Gastroesophageal sphincter (tissue), 4 donors: ENCODE results near the gene CD36. TPM values are rescaled to one million over a fixed set of nuclear protein-coding genes. Genes with fewer than 3 reads are reported as not detected.

Experiments
- ATAC-seq: fragments of 150-250 bp; one replicate; pipeline ENCODE4 v1.9.1; 2016; ENCODE audit warnings: mild to moderate bottlenecking, moderate library complexity
- H3K27ac ChIP-seq, 4 donors: fragments of 200-600 bp; sonication (generic) in 3 of 4; 1 replicate in 3 of 4; 2 replicates in 1 of 4; pipeline ENCODE4 v1.5.1; 2016 to 2019
- H3K27me3 ChIP-seq: fragments of 200-600 bp; sonication (generic); one replicate; pipeline ENCODE4 v1.5.1; 2019
- H3K36me3 ChIP-seq, 2 donors: fragments of 200-600 bp; sonication (generic); one replicate each; pipeline ENCODE4 v1.5.1; 2019; ENCODE audit warnings: control low read depth in 1 of 2
- H3K4me1 ChIP-seq, 3 donors: fragments of 200-600 bp; sonication (generic); 1 replicate in 2 of 3; 2 replicates in 1 of 3; pipeline ENCODE4 v1.5.1; 2016 to 2019; ENCODE audit warnings: control low read depth in 2 of 3
- H3K4me3 ChIP-seq, 2 donors: fragments of 200-600 bp; sonication (generic); one replicate each; pipeline ENCODE4 v1.5.1; 2019; ENCODE audit warnings: mild to moderate bottlenecking in 1 of 2, moderate library complexity in 1 of 2
- H3K9me3 ChIP-seq, 3 donors: fragments of 200-600 bp; sonication (generic); one replicate each; pipeline ENCODE4 v1.5.1; 2017 to 2019; ENCODE audit warnings: control low read depth in 2 of 3
- EP300 ChIP-seq: sonication (generic); formaldehyde crosslinking; IDR thresholded peaks from one replicate; pipeline ENCODE4 v1.6.1; 2017; ENCODE audit warnings: antibody characterized with exemption, mild to moderate bottlenecking
- POLR2A ChIP-seq, 2 donors: fragments of 450-650 bp; IDR thresholded peaks; one replicate each; pipeline ENCODE4 v1.6.1; 2017; ENCODE audit warnings: antibody characterized with exemption in 2 of 2, mild to moderate bottlenecking in 2 of 2, moderate library complexity in 1 of 2
- POLR2AphosphoS5 ChIP-seq: sonication (generic); formaldehyde crosslinking; IDR thresholded peaks from one replicate; pipeline ENCODE4 v1.6.1; 2017; ENCODE audit warnings: antibody characterized with exemption
- WGBS, 2 donors: methylation state at CpG; one replicate each; pipeline ENCODE4 v1.1.5; 2018; ENCODE audit warnings: low coverage in 1 of 2; 5-methylcytosine and 5-hydroxymethylcytosine counted together
- total RNA-seq, 4 donors: library from RNA; depleted of rRNA; stranded (reverse); fragments of >200 nt; gene quantifications; one replicate each; pipeline ENCODE4 v1.1.0, GENCODE V29; 2016
- TF ChIP-seq, protein P1 (sequence below), 4 experiments: fragments of 200-600 bp in 2 of 4; fragments of 450-650 bp in 2 of 4; sonication (generic) in 1 of 4; IDR thresholded peaks; one replicate each; pipeline ENCODE4 v1.5.1; 2017 to 2019; ENCODE audit warnings: antibody characterized with exemption in 4 of 4, mild to moderate bottlenecking in 2 of 4, moderate library complexity in 2 of 4

The CD36 gene
- total RNA-seq, 4 donors from 2014 or later: 52.9 to 284 (median 81.2) TPM

DNA sequence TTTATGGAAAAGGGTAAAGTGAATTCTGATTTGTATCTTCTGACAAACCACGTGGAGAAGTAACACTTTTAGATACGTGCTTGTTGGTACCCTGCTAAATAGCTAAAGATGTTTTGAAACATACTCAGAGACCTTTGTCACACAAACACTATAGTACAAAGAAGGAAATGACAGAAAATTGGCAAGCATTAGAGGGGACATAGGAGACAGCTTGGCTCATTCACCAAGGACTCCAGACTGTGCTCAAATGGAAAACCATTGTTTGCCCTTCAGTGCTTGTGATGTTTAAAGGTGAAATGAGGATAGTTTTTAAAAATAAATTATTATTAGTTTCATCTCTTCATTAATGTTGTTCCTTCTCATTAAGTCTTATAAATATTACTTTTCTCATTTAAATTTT is 34.0 kb upstream of the CD36 start:
- no peaks in the 10 kb centered on the region for H3K27me3 ChIP-seq
- no peaks in the 10 kb centered on the region for H3K9me3 ChIP-seq
- TF ChIP-seq EP300: no peak
- TF ChIP-seq, protein P1, sequence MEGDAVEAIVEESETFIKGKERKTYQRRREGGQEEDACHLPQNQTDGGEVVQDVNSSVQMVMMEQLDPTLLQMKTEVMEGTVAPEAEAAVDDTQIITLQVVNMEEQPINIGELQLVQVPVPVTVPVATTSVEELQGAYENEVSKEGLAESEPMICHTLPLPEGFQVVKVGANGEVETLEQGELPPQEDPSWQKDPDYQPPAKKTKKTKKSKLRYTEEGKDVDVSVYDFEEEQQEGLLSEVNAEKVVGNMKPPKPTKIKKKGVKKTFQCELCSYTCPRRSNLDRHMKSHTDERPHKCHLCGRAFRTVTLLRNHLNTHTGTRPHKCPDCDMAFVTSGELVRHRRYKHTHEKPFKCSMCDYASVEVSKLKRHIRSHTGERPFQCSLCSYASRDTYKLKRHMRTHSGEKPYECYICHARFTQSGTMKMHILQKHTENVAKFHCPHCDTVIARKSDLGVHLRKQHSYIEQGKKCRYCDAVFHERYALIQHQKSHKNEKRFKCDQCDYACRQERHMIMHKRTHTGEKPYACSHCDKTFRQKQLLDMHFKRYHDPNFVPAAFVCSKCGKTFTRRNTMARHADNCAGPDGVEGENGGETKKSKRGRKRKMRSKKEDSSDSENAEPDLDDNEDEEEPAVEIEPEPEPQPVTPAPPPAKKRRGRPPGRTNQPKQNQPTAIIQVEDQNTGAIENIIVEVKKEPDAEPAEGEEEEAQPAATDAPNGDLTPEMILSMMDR (IDR thresholded peaks at IDR 0.05): no peak
- TF ChIP-seq POLR2AphosphoS5: no peak
- TF ChIP-seq POLR2A (IDR thresholded peaks at IDR 0.05): no peak
- ATAC-seq: no peak
- no peak overlapping the region for H3K4me3 ChIP-seq
- H3K27ac ChIP-seq: no peak overlapping the region
- H3K4me1 ChIP-seq: no peaks in the 10 kb centered on the region
- H3K36me3 ChIP-seq: no peaks in the 10 kb centered on the region
- WGBS, 2 donors: 80% methylated on average over 2 of the region's 2 CpGs; no CpG with 5 or more reads in 1 of the 2 donors

DNA sequence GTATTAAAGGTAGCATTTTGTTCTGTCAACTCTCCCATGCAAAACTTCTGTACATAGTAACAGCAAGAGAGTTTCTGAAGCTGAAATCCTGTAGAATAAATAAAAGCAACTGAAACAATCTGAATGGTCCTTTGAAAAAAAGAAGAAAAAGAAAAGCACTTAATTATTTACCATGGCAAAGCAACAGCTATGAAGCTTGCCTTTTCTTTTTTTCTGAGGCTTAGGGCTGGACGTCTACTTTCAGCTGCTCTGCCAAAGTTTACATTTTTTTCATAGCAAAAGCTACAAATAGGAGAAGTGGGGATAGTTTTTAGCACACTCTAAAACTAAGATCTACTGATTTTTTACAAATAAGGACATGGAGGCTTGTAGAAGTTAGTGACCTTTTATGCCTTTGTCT is 31.3 kb upstream of the CD36 start:
- Histone ChIP-seq H3K9me3 (no peaks in the 10 kb centered on the region), H3K4me3 (no peak overlapping the region), H3K4me1 (peaks cover 0 to 4% (median 0%) of the 10 kb centered on the region in 3 donors), H3K36me3 (no peaks in the 10 kb centered on the region), H3K27me3 (no peaks in the 10 kb centered on the region), H3K27ac (no peak overlapping the region)
- TF ChIP-seq, protein P1 (IDR thresholded peaks at IDR 0.05): no peak
- TF ChIP-seq EP300 (no peak), POLR2A (IDR thresholded peaks at IDR 0.05) (no peak)
- 25 to 31% methylated on average over 1 of the region's 1 CpG for WGBS, 2 donors
- ATAC-seq: no peak

DNA sequence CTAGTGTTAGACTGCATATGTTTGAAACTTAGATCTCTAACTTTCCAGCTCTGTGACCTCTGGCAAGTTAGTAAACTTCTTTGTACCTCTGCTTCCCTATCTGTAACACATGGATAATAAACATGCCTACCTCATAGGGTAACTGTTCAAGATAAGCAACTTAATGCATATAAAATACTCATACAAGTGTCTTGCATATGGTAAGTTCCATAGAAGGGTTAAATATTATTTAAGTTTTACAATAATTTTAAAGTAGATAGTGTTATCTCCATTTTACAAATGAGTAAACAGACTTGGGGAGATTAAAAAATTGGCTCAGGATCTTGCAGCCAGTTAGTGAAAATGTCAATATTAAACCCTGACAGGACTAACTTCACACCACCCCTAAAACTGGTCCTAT is 30.1 kb upstream of the CD36 start:
- Histone ChIP-seq H3K36me3 (no peaks in the 10 kb centered on the region), H3K27ac (no peak overlapping the region), H3K9me3 (no peaks in the 10 kb centered on the region), H3K4me1 (peaks cover 0 to 4% (median 0%) of the 10 kb centered on the region in 3 donors), H3K4me3 (no peak overlapping the region), H3K27me3 (no peaks in the 10 kb centered on the region)
- no peak for ATAC-seq
- TF ChIP-seq POLR2AphosphoS5: no peak

DNA sequence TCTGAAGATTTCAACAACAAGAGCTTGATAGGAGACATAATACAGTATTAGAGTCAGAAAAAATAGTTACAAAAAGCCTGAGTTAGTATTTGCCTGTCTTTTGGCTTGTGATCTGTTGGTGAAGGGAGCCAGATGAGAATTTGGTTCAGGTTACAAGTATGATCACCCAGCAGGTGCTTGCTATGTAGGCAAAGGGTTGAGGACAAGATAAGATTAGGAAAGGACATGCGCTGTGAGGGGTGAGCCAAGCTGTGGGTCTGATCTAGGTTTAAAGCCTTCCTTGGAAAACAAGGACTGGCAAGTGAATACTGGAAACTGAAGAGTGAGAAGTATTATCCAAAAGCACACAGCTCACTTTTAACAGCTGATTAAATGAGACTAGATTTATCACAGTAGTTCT is 28.7 kb upstream of the CD36 start:
- no peaks in the 10 kb centered on the region for H3K27me3 ChIP-seq
- ATAC-seq: no peak
- no peak overlapping the region for H3K4me3 ChIP-seq
- no peak overlapping the region for H3K27ac ChIP-seq
- H3K36me3 ChIP-seq: no peaks in the 10 kb centered on the region
- WGBS, 2 donors: 100% methylated on average over 1 of the region's 1 CpG
- TF ChIP-seq, protein P1 (IDR thresholded peaks at IDR 0.05): no peak
- TF ChIP-seq POLR2A (IDR thresholded peaks at IDR 0.05) (no peak), POLR2AphosphoS5 (no peak), EP300 (no peak)
- H3K9me3 ChIP-seq: no peaks in the 10 kb centered on the region
- H3K4me1 ChIP-seq: peaks cover 0 to 4% (median 0%) of the 10 kb centered on the region in 3 donors

DNA sequence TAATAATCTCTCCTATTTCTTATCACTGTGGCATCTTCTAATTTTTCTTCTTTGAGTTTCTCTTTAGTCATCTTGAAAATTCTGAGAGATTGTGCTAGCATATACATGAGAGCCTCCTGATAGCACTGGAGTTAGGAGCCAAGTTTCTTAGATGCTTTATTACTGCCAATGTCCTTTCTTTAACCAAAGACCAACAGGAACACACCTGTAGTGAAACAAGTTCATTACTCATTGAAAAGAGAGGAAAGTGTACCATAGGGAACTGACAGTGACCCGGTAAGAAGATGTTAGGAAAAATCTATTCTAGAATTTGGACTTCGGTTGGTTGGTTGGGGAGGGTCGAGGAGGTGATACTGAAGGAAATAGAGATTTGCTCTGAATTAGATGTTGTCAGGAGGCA is 27.1 kb upstream of the CD36 start:
- Histone ChIP-seq H3K27me3 (no peaks in the 10 kb centered on the region), H3K4me3 (no peak overlapping the region), H3K36me3 (no peaks in the 10 kb centered on the region), H3K4me1 (peaks cover 0 to 4% (median 0%) of the 10 kb centered on the region in 3 donors), H3K9me3 (no peaks in the 10 kb centered on the region), H3K27ac (no peak overlapping the region)
- ATAC-seq: no peak
- TF ChIP-seq EP300 (no peak), POLR2AphosphoS5 (no peak), POLR2A (IDR thresholded peaks at IDR 0.05) (no peak)
- TF ChIP-seq, protein P1 (IDR thresholded peaks at IDR 0.05): no peak
- 84 to 89% methylated on average over 3 of the region's 3 CpGs for WGBS, 2 donors

DNA sequence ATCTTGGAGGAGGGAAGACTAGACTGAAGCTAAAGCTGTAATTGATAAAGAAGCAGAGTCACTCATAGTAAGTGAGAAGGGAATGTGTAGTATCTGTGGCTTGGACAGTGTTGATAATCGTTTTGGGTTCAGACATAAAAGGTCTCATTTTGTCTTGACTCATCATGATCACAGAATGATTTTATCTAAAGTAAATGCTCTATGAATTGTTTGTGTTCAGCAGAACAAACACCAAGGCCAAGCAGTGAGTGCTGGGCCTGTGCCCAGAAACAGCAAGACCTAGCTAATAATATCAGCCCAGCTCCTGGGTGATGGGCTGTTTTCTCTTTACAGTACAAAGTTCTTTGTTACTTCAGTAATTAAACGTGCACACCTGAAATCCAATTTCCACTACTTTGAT is 26.7 kb upstream of the CD36 start:
- no peak overlapping the region for H3K4me3 ChIP-seq
- WGBS, 2 donors: 20 to 21% methylated on average over 2 of the region's 2 CpGs
- no peaks in the 10 kb centered on the region for H3K9me3 ChIP-seq
- H3K27me3 ChIP-seq: no peaks in the 10 kb centered on the region
- no peak for ATAC-seq
- peaks cover 0 to 4% (median 0%) of the 10 kb centered on the region in 3 donors for H3K4me1 ChIP-seq
- TF ChIP-seq, protein P1 (IDR thresholded peaks at IDR 0.05): no peak
- TF ChIP-seq POLR2A (IDR thresholded peaks at IDR 0.05) (no peak), POLR2AphosphoS5 (no peak), EP300 (no peak)
- H3K27ac ChIP-seq: no peak overlapping the region
- no peaks in the 10 kb centered on the region for H3K36me3 ChIP-seq
